Activated CD4-positive, alpha-beta T cell treated with anti-CD3 and anti-CD28 coated beads, Interleukin-2, Interleukin-4, amounts not matched to agents 100 ng/mL and 50 ng/mL, durations not matched to agents 16 hours and 8 hours (primary cell): Measurements from ENCODE around the gene RRM2.

ENCODE experiments used
- DNase-seq: peaks from one replicate; pipeline ENCODE4 v3.0.0-alpha.2; 2020; ENCODE audit warnings: low spot score

Gene RRM2

GRCh38 chr2:10172033-10172871, 49.7 kb downstream of the RRM2 start:
- DNase-seq: no peak

GRCh38 chr2:10173258-10174005, 50.9 kb downstream of the RRM2 start:
- DNase-seq: no peak

DNA sequence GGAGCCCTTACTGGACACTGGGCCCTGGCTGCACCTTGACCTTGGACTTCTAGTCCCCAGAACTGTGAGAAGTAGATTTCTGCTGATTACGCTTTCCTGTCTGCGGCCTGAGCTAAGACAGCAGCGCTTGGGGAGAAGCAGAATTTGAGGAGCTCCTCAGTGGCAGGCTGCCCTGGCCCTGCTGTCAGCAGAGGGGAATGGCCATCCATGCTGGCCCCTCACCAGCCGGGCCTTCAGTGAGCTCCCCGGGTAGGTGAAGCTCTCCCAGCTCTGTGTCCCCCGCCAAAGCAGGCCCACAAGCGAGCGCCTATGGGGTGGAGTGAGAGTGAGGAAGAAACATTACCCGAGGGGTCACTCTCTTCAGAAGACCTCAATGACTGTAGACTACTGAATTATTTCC, 51.6 kb downstream of the RRM2 start:
- no peak for DNase-seq

DNA sequence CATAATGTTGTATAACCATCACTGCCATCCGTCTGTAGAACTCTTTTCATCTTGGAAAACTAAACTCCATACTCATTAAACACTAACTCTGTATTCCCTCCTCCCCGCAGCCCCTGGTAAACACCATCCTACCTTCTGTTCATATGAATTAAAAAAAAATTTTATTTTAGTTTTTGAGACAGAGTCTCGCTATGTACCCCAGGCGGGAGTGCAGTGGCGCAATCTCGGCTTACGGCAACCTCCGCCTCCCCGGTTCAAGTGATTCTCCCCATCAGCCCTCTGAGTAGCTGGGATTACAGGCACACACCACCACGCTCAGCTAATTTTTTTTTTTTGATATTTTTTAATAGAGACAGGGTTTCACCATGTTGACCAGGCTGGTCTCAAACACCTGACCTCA, 52.9 kb downstream of the RRM2 start:
- DNase-seq: no peak

GRCh38 chr2:10178751-10179150, 56.2 kb downstream of the RRM2 start:
- DNase-seq: no peak

DNA sequence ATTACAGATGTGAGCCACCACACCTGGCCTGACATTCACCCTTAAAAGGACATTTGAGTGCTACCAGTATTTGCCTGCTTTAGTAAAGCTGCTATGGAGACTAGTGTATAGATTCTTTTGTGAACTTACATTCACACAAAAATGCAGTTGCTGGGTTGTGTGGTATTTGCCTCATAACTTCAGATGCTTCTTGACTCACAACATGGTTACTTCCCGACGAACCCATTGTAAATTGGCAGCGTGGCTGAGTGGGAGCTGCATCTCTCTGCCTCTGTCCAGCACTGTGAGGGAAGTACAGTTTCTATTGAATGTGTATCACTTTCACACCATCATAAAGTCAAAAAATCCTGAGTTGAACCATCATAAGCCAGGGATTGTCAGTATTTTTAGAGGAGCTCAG, 56.9 kb downstream of the RRM2 start:
- DNase-seq: no peak

- DNase-seq: no peak
These were observed 57.7 kb downstream of the RRM2 start for GRCh38 chr2:10180229-10180628.
